GM18909 (cell line): Measurements from ENCODE around the gene CHST7.

Experiments used
- ATAC-seq: cut with Tn5 transposase; IDR thresholded peaks from one replicate; pipeline ENCODE4 v1.9.1; 2021; ENCODE audit warnings: mild to moderate bottlenecking; ENCODE audit not compliant: unreplicated experiment, poor library complexity

The CHST7 gene

GRCh38 chrX:46643636-46644035 lies 70.1 kb downstream of the CHST7 start:
- ATAC-seq = no peak

- ATAC-seq = no peak
Measured at GRCh38 chrX:46645614-46646013, 72.0 kb downstream of the CHST7 start.

DNA sequence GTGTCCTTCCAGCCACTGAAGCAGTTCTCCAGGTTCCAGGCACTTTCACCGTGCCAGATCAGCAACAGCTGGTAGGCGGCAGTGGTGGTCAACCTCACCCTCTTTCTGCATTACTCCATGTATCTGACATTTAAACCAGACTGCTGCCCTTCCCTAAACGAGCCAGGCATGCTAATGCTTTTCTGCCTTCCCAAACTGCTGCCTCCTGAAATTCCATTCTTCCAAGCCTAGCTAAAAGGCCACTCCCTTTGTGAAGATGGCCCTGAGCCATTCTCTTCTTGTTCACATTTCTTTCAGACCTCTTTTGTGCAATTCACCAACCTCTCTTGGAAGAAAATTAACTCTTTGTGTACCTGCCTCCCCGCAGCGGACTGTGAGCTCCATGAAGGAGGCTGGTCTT lies 73.7 kb downstream of the CHST7 start:
- ATAC-seq = no peak
